Neural cell (in vitro differentiated cells): ENCODE data around the gene ADAMTS18. TPM values are rescaled to one million over a fixed set of nuclear protein-coding genes. Genes with fewer than 3 reads are reported as not detected.

ENCODE experiments used
- H2AFZ ChIP-seq: fragments of 200-600, 300-800 bp; sonication (generic), shearing (Covaris generic); 2 replicates; pipeline ENCODE4 v1.6.0; 2014; ENCODE audit warnings: low read depth, mild to moderate bottlenecking, antibody characterized with exemption, low read length, moderate library complexity
- H3F3A ChIP-seq: fragments of 200-600 bp; shearing (Covaris generic); 2 replicates; pipeline ENCODE4 v1.6.1; 2016; ENCODE audit warnings: mild to moderate bottlenecking, moderate library complexity, mixed read lengths, antibody characterized with exemption, low read length; ENCODE audit not compliant: insufficient read depth, poor library complexity, severe bottlenecking
- H3K27ac ChIP-seq: fragments of 200-600, 300-800 bp; sonication (generic), shearing (Covaris generic); 2 replicates; pipeline ENCODE4 v1.5.1; 2014; ENCODE audit warnings: mild to moderate bottlenecking, low read length, moderate library complexity
- H3K27me3 ChIP-seq: fragments of 300-800, 200-600 bp; sonication (generic), shearing (Covaris generic); 2 replicates; pipeline ENCODE4 v1.6.0; 2014; ENCODE audit warnings: mild to moderate bottlenecking, low read depth, low read length, moderate library complexity; ENCODE audit not compliant: insufficient read depth
- H3K36me3 ChIP-seq: fragments of 300-800, 200-600 bp; sonication (generic), shearing (Covaris generic); 2 replicates; pipeline ENCODE4 v1.5.1; 2014; ENCODE audit warnings: mild to moderate bottlenecking, antibody characterized with exemption, low read length, moderate library complexity; ENCODE audit not compliant: insufficient read depth
- H3K4me2 ChIP-seq: fragments of 300-800, 200-600 bp; sonication (generic), shearing (Covaris generic); 2 replicates; pipeline ENCODE4 v1.6.0; 2014; ENCODE audit warnings: mild to moderate bottlenecking, low read length
- H3K4me3 ChIP-seq: fragments of 300-800, 200-600 bp; sonication (generic), shearing (Covaris generic); 2 replicates; pipeline ENCODE4 v1.5.1; 2014; ENCODE audit warnings: mild to moderate bottlenecking, low read length, moderate library complexity
- H3K79me2 ChIP-seq: fragments of 200-600 bp; shearing (Covaris generic); replicated peaks from 2 replicates; pipeline ENCODE4 v1.6.0; 2014; ENCODE audit warnings: mild to moderate bottlenecking, low read length, moderate library complexity; ENCODE audit not compliant: insufficient read depth
- H3K9ac ChIP-seq: fragments of 300-800, 200-600 bp; sonication (generic), shearing (Covaris generic); 2 replicates; pipeline ENCODE4 v1.6.1; 2016; ENCODE audit warnings: mild to moderate bottlenecking, low read length, mixed read lengths
- H3K9me2 ChIP-seq: fragments of 200-600 bp; shearing (Covaris generic); 2 replicates; pipeline ENCODE4 v1.6.1; 2016; ENCODE audit warnings: mild to moderate bottlenecking, low read length, mixed read lengths; ENCODE audit not compliant: insufficient read depth
- H3K9me3 ChIP-seq: fragments of 200-600, 300-800 bp; sonication (generic), shearing (Covaris generic); 2 replicates; pipeline ENCODE4 v1.6.1; 2016; ENCODE audit warnings: mild to moderate bottlenecking, mixed run types, low read length, moderate library complexity, mixed read lengths
- H4K20me1 ChIP-seq: fragments of 200-600 bp; shearing (Covaris generic); 2 replicates; pipeline ENCODE4 v1.6.1; 2016; ENCODE audit warnings: mild to moderate bottlenecking, mixed run types; ENCODE audit not compliant: insufficient read depth
- EP300 ChIP-seq: fragments of 450-650 bp; conservative IDR thresholded peaks from 2 replicates; pipeline ENCODE4 v1.6.1; 2014; ENCODE audit warnings: antibody characterized with exemption, mild to moderate bottlenecking, moderate library complexity; ENCODE audit not compliant: poor library complexity, severe bottlenecking
- EZH2 ChIP-seq: fragments of 200-600, 300-800 bp; shearing (Covaris generic), sonication (generic); IDR thresholded peaks from 2 replicates; pipeline ENCODE4 v1.6.1; 2014; ENCODE audit warnings: antibody characterized with exemption, low read length, borderline replicate concordance, mild to moderate bottlenecking; ENCODE audit not compliant: insufficient read depth, poor library complexity, severe bottlenecking
- MXI1 ChIP-seq: fragments of 450-650 bp; conservative IDR thresholded peaks from 2 replicates; pipeline ENCODE4 v1.6.1; 2014; ENCODE audit warnings: antibody characterized with exemption, mild to moderate bottlenecking; ENCODE audit not compliant: poor library complexity, severe bottlenecking
- POLR2AphosphoS5 ChIP-seq: IDR thresholded peaks from 2 replicates; pipeline ENCODE4 v1.6.1; 2012
- RAD21 ChIP-seq: fragments of 450-650 bp; conservative IDR thresholded peaks from 2 replicates; pipeline ENCODE4 v1.6.1; 2014; ENCODE audit warnings: antibody characterized with exemption, mild to moderate bottlenecking, moderate library complexity
- SMC3 ChIP-seq: fragments of 450-650 bp; conservative IDR thresholded peaks from 2 replicates; pipeline ENCODE4 v1.6.1; 2014; ENCODE audit warnings: antibody characterized with exemption, mild to moderate bottlenecking, moderate library complexity; ENCODE audit not compliant: poor library complexity
- TAF1 ChIP-seq: IDR thresholded peaks from 2 replicates; pipeline ENCODE4 v1.6.1; 2012; ENCODE audit warnings: low read depth
- polyA plus RNA-seq: library from polyadenylated mRNA; depleted of rRNA; stranded (reverse); fragments of >200 nt; gene quantifications from 2 replicates; pipeline ENCODE4 v1.2.3, GENCODE V29; 2014
- TF ChIP-seq, protein P1 (sequence below): IDR thresholded peaks from 2 replicates; pipeline ENCODE4 v1.6.1; 2012; ENCODE audit warnings: borderline replicate concordance
- TF ChIP-seq, protein P2 (sequence below): fragments of 450-650 bp; IDR thresholded peaks from 2 replicates; pipeline ENCODE4 v1.5.1; 2014; ENCODE audit warnings: antibody characterized with exemption, mild to moderate bottlenecking, moderate library complexity; ENCODE audit not compliant: poor library complexity, severe bottlenecking

ADAMTS18 gene
- polyA plus RNA-seq, 1 donor from 2014 or later: 1.3 TPM

DNA sequence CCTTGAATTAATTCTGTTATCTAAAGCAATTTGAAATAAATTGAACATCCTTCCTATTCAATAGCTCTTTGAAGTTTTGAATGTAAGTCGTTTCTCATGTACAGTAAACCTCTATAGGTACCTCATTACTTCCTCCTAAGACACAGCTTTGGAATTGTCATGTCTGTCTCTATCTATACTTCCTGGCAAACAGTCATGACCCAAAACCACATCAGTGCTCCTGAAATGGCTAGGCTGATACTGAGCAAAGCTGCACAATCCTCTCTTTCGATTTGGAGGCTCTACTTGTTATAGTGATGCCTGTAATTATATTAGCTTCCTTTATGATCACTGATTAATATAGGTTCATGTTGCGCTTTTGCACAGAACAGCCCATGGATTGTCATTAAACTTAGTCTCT, 110.1 kb downstream of the ADAMTS18 start:
- H3K9ac ChIP-seq: no peak overlapping the region
- H3F3A ChIP-seq: no peaks in the 10 kb centered on the region
- H3K4me2 ChIP-seq: no peak overlapping the region
- no peaks in the 10 kb centered on the region for H3K27me3 ChIP-seq
- no peaks in the 10 kb centered on the region for H3K9me2 ChIP-seq
- H3K27ac ChIP-seq: no peak overlapping the region
- no peaks in the 10 kb centered on the region for H3K9me3 ChIP-seq
- H3K36me3 ChIP-seq: no peaks in the 10 kb centered on the region
- H3K79me2 ChIP-seq: no peaks in the 10 kb centered on the region
- H4K20me1 ChIP-seq: no peaks in the 10 kb centered on the region
- H2AFZ ChIP-seq: no peak overlapping the region
- no peak overlapping the region for H3K4me3 ChIP-seq
- no peak for TF ChIP-seq EZH2
- TF ChIP-seq POLR2AphosphoS5: no peak
- TF ChIP-seq, protein P1, sequence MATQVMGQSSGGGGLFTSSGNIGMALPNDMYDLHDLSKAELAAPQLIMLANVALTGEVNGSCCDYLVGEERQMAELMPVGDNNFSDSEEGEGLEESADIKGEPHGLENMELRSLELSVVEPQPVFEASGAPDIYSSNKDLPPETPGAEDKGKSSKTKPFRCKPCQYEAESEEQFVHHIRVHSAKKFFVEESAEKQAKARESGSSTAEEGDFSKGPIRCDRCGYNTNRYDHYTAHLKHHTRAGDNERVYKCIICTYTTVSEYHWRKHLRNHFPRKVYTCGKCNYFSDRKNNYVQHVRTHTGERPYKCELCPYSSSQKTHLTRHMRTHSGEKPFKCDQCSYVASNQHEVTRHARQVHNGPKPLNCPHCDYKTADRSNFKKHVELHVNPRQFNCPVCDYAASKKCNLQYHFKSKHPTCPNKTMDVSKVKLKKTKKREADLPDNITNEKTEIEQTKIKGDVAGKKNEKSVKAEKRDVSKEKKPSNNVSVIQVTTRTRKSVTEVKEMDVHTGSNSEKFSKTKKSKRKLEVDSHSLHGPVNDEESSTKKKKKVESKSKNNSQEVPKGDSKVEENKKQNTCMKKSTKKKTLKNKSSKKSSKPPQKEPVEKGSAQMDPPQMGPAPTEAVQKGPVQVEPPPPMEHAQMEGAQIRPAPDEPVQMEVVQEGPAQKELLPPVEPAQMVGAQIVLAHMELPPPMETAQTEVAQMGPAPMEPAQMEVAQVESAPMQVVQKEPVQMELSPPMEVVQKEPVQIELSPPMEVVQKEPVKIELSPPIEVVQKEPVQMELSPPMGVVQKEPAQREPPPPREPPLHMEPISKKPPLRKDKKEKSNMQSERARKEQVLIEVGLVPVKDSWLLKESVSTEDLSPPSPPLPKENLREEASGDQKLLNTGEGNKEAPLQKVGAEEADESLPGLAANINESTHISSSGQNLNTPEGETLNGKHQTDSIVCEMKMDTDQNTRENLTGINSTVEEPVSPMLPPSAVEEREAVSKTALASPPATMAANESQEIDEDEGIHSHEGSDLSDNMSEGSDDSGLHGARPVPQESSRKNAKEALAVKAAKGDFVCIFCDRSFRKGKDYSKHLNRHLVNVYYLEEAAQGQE: no peak
- no peak for TF ChIP-seq RAD21
- no peak for TF ChIP-seq MXI1
- TF ChIP-seq SMC3: no peak
- TF ChIP-seq EP300: no peak
- no peak for TF ChIP-seq TAF1
- TF ChIP-seq, protein P2, sequence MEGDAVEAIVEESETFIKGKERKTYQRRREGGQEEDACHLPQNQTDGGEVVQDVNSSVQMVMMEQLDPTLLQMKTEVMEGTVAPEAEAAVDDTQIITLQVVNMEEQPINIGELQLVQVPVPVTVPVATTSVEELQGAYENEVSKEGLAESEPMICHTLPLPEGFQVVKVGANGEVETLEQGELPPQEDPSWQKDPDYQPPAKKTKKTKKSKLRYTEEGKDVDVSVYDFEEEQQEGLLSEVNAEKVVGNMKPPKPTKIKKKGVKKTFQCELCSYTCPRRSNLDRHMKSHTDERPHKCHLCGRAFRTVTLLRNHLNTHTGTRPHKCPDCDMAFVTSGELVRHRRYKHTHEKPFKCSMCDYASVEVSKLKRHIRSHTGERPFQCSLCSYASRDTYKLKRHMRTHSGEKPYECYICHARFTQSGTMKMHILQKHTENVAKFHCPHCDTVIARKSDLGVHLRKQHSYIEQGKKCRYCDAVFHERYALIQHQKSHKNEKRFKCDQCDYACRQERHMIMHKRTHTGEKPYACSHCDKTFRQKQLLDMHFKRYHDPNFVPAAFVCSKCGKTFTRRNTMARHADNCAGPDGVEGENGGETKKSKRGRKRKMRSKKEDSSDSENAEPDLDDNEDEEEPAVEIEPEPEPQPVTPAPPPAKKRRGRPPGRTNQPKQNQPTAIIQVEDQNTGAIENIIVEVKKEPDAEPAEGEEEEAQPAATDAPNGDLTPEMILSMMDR: no peak

DNA sequence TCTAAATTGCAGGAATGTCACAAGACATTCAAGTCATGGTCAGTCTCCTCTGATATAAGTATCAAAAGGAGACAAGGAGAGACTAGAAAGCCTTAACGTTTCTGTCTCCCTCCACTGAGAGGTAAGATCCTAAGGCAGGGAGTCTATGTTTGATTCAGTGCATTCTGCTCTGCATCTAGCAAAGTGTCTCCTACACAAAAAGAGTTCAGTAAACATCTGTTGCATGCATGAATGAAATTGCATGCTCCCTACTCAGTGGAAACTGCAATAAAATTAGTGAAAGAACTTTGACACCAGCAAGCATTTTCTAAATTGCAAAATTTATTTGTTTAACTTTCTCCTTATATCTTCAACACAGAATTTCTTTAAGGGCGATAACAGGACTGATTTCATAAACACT, 111.1 kb downstream of the ADAMTS18 start:
- no peaks in the 10 kb centered on the region for H3K9me3 ChIP-seq
- no peaks in the 10 kb centered on the region for H3F3A ChIP-seq
- H3K27me3 ChIP-seq: no peaks in the 10 kb centered on the region
- H3K36me3 ChIP-seq: no peaks in the 10 kb centered on the region
- no peak overlapping the region for H3K4me2 ChIP-seq
- H3K79me2 ChIP-seq: no peaks in the 10 kb centered on the region
- no peak overlapping the region for H3K27ac ChIP-seq
- H3K9ac ChIP-seq: no peak overlapping the region
- no peaks in the 10 kb centered on the region for H3K9me2 ChIP-seq
- no peaks in the 10 kb centered on the region for H4K20me1 ChIP-seq
- H2AFZ ChIP-seq: no peak overlapping the region
- no peak for TF ChIP-seq SMC3
- TF ChIP-seq, protein P2: no peak
- TF ChIP-seq RAD21: no peak
- TF ChIP-seq, protein P1: no peak
- no peak for TF ChIP-seq EZH2
- TF ChIP-seq EP300: no peak
- TF ChIP-seq TAF1: no peak
- no peak overlapping the region for H3K4me3 ChIP-seq
